Measurements from ENCODE around the gene METTL16.
A peak's percentile ranks its signal among the peaks of the same experiment; 100 is the strongest.
"Not testable (repeated sequence)": the region's sequence is repeated elsewhere in the genome, so short reads cannot be mapped to it uniquely, and the experiment has no call there.

Gene METTL16

GRCh38 chr17:2511462-2512369 is at the start of gene METTL16:
Gene METTL16, minus strand, starts transcription at chr17:2511888. Its CDS starts 9,557 bp downstream, at chr17:2502331.
- no peak for TF ChIP-seq CTCF (IDR thresholded peaks at IDR 0.05)
- Histone ChIP-seq H3K4me3 (peak within 1 kb of the TSS; percentile 83), H3K27ac (peak within 1 kb of the TSS; percentile 57 to 90)

GRCh38 chr17:2560658-2561057 is 49.0 kb upstream of the METTL16 start:
- TF ChIP-seq CTCF (IDR thresholded peaks at IDR 0.05) = no peak
- Histone ChIP-seq H3K27ac (no peak overlapping the region), H3K4me3 (no peak overlapping the region)
- no peak for DNase-seq (ENCODE audit: low spot score)

More at GRCh38 chr17:2511462-2512369, at the start of gene METTL16:
- DNase-seq (ENCODE audit: low spot score) = peak; percentile 97

- no peak for TF ChIP-seq CTCF (IDR thresholded peaks at IDR 0.05)
- H3K4me3 ChIP-seq = no peak overlapping the region
- no peak overlapping the region for H3K27ac ChIP-seq
- no peak for DNase-seq (ENCODE audit: low spot score)
Observed at GRCh38 chr17:2551928-2552327, 40.2 kb upstream of the METTL16 start.

GRCh38 chr17:2551493-2551892 is 39.8 kb upstream of the METTL16 start:
- DNase-seq (ENCODE audit: low spot score) = no peak
- Histone ChIP-seq H3K27ac (no peak overlapping the region), H3K4me3 (no peak overlapping the region)
- TF ChIP-seq CTCF (IDR thresholded peaks at IDR 0.05) = no peak

GRCh38 chr17:2549392-2550211 is 37.9 kb upstream of the METTL16 start:
- no peak for TF ChIP-seq CTCF (IDR thresholded peaks at IDR 0.05)
- no peak for DNase-seq (ENCODE audit: low spot score)
- H3K27ac ChIP-seq = no peak overlapping the region
- no peak overlapping the region for H3K4me3 ChIP-seq

- H3K27ac ChIP-seq; DNase-seq (ENCODE audit: low spot score); H3K4me3 ChIP-seq: not testable (repeated sequence)
Observed at GRCh38 chr17:2548026-2548425, 36.3 kb upstream of the METTL16 start.

GRCh38 chr17:2547176-2547575 is 35.5 kb upstream of the METTL16 start:
- Histone ChIP-seq H3K4me3 (no peak overlapping the region), H3K27ac (no peak overlapping the region)
- TF ChIP-seq CTCF (IDR thresholded peaks at IDR 0.05) = no peak
- no peak for DNase-seq (ENCODE audit: low spot score)
